Ishikawa (cell line): ENCODE data around the gene RB1.

ENCODE experiments used
- CEBPB ChIP-seq: IDR thresholded peaks from 2 replicates; pipeline ENCODE4 v1.6.1; 2012
- CREB1 ChIP-seq: IDR thresholded peaks from 2 replicates; pipeline ENCODE4 v1.6.1; 2012; ENCODE audit warnings: low read depth
- EP300 ChIP-seq: IDR thresholded peaks from 2 replicates; pipeline ENCODE4 v1.6.1; 2012; ENCODE audit warnings: borderline replicate concordance
- FOXM1 ChIP-seq: IDR thresholded peaks from 2 replicates; pipeline ENCODE4 v1.6.1; 2012; ENCODE audit warnings: low read depth, borderline replicate concordance
- NFIC ChIP-seq: IDR thresholded peaks from 2 replicates; pipeline ENCODE4 v1.6.1; 2012
- RAD21 ChIP-seq: IDR thresholded peaks from 2 replicates; pipeline ENCODE4 v1.6.1; 2012; ENCODE audit warnings: low read depth
- TAF1 ChIP-seq: IDR thresholded peaks from 2 replicates; pipeline ENCODE4 v1.6.1; 2012; ENCODE audit warnings: low read depth, mild to moderate bottlenecking
- YY1 ChIP-seq: IDR thresholded peaks from 2 replicates; pipeline ENCODE4 v1.6.1; 2012; ENCODE audit warnings: low read depth
- TF ChIP-seq, protein P1 (sequence below): IDR thresholded peaks from 2 replicates; pipeline ENCODE4 v1.6.1; 2012; ENCODE audit warnings: low read depth, mild to moderate bottlenecking
- TF ChIP-seq, protein P2 (sequence below): IDR thresholded peaks from 2 replicates; pipeline ENCODE4 v1.6.1; 2012

DNA sequence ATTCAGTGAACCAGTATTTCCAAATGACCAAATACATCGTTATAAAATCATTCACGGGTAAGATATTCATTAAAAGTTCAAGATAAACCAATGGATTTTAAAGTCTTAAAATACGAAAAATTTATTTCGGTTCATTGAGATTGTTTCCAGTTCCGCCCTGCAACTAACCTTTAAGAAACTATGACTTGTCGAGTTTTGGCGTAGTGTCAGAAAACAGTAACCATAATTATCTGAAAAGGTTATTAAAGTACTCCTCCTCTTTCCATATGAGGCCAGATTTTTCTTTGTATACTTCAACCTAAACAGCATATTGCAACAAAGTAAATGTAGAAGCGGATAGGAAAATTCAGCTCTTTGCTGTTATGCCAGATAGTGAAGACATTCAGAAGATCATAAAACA, 83.3 kb downstream of the RB1 start:
- TF ChIP-seq CREB1 = no peak
- no peak for TF ChIP-seq EP300
- no peak for TF ChIP-seq YY1
- TF ChIP-seq, protein P1, sequence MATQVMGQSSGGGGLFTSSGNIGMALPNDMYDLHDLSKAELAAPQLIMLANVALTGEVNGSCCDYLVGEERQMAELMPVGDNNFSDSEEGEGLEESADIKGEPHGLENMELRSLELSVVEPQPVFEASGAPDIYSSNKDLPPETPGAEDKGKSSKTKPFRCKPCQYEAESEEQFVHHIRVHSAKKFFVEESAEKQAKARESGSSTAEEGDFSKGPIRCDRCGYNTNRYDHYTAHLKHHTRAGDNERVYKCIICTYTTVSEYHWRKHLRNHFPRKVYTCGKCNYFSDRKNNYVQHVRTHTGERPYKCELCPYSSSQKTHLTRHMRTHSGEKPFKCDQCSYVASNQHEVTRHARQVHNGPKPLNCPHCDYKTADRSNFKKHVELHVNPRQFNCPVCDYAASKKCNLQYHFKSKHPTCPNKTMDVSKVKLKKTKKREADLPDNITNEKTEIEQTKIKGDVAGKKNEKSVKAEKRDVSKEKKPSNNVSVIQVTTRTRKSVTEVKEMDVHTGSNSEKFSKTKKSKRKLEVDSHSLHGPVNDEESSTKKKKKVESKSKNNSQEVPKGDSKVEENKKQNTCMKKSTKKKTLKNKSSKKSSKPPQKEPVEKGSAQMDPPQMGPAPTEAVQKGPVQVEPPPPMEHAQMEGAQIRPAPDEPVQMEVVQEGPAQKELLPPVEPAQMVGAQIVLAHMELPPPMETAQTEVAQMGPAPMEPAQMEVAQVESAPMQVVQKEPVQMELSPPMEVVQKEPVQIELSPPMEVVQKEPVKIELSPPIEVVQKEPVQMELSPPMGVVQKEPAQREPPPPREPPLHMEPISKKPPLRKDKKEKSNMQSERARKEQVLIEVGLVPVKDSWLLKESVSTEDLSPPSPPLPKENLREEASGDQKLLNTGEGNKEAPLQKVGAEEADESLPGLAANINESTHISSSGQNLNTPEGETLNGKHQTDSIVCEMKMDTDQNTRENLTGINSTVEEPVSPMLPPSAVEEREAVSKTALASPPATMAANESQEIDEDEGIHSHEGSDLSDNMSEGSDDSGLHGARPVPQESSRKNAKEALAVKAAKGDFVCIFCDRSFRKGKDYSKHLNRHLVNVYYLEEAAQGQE = no peak
- TF ChIP-seq FOXM1 = no peak
- TF ChIP-seq TAF1 = no peak
- TF ChIP-seq RAD21 = no peak
- TF ChIP-seq NFIC = no peak
- TF ChIP-seq CEBPB = no peak
- TF ChIP-seq, protein P2, sequence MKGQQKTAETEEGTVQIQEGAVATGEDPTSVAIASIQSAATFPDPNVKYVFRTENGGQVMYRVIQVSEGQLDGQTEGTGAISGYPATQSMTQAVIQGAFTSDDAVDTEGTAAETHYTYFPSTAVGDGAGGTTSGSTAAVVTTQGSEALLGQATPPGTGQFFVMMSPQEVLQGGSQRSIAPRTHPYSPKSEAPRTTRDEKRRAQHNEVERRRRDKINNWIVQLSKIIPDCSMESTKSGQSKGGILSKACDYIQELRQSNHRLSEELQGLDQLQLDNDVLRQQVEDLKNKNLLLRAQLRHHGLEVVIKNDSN = no peak
